Measurements from ENCODE around the gene NFAM1.

- TF ChIP-seq FOXA1 (IDR thresholded peaks at IDR 0.05) (no peak), RXRA (IDR thresholded peaks at IDR 0.05) (no peak), TAF1 (conservative IDR thresholded peaks at IDR 0.05) (no peak), CTCF (IDR thresholded peaks at IDR 0.05; ENCODE audit: low read depth, low read length, missing input control) (no peak), JUND (IDR thresholded peaks at IDR 0.05) (no peak), SP1 (IDR thresholded peaks at IDR 0.05) (no peak), GABPA (IDR thresholded peaks at IDR 0.05 in 1 of 2, conservative IDR thresholded peaks at IDR 0.05 in 1 of 2) (no peak), RAD21 (IDR thresholded peaks at IDR 0.05) (no peak), ATF3 (IDR thresholded peaks at IDR 0.05) (no peak), YY1 (IDR thresholded peaks at IDR 0.05) (no peak), MAX (IDR thresholded peaks at IDR 0.05) (no peak), ZBTB33 (IDR thresholded peaks at IDR 0.05) (no peak), REST (IDR thresholded peaks at IDR 0.05) (no peak), EGR1 (IDR thresholded peaks at IDR 0.05; ENCODE audit: low read depth in 2 of 2) (no peak)
These were observed 15.5 kb downstream of the NFAM1 start for GRCh38 chr22:42416671-42417230.

Data from liver (tissue), 3 donors.